ENCODE data around the gene TEC. TPM values are rescaled to one million over a fixed set of nuclear protein-coding genes. Genes with fewer than 3 reads are reported as not detected.
"Not testable (repeated sequence)": the region's sequence is repeated elsewhere in the genome, so short reads cannot be mapped to it uniquely, and the experiment has no call there.

The TEC gene
- total RNA-seq = 2.9 TPM
- polyA plus RNA-seq = 4.2 TPM
- long read RNA-seq, donor 1 = 0 reads
- long read RNA-seq, donor 2 = 0 reads
- long read RNA-seq, donor 3 = 0 reads
- long read RNA-seq, donor 4 = 0 reads
- long read RNA-seq, donor 5 = 0 reads
- long read RNA-seq, donor 6 = 0 reads
- long read RNA-seq, donor 7, partial matches to known transcripts = 0 of 1 reads
- long read RNA-seq, donor 7, other reads (novel, unspliced or antisense) = 0 of 1 reads
- long read RNA-seq, donor 8 = 0 reads
- long read RNA-seq, donor 9 = 0 reads
- long read RNA-seq, donor 10 = 0 reads

DNA sequence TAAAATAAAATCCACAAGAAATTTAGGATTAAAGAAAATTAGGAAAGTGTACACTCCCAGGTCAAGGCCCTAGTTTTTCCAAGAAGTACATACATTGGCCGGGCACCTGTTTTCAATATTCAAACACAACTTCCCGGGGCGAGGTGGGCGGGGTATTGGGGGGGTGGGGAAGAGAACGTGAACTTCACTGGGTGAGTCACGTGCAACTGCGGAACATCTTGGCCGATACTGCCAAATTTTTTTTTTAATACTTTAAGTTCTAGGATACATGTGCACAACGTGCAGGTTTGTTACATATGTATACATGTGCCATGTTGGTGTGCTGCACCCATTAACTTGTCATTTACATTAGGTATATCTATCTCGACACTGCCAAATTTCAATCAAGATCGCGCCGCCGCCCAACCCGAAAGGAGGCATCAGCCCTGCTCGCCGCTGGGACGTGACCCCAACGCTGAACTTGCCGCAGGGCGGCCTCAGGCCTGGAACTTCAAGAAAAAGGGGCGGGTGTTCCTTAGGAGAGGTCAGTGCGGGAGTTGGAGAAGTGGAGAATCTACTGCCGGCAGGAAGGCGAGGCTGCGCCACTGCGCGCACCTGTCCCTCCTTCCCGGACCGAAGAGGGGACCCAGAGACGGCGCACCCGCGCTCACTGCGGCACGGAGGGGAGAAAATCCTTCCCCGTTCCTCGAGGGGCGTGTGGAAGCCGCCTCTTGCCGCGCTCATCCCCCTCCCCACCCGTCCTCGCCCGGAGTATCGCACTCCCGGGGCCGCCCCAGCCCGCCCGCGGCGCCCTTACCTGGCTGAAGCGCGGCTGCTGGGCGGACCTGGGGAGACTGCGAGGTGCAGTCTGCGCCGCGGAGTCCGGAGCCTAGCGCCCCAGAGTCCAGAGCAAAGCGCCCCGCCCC is at the start of gene TEC:
TSS of gene TEC (minus strand) at position 883 of the 905 bp plus-strand sequence. CDS start 41,224 bp downstream, outside the sequence.
- H3K27me3 ChIP-seq (ENCODE audit: control insufficient read depth in 2 of 2, insufficient read depth in 1 of 2, low read length in 1 of 2) = no peaks in the 10 kb centered on the region
- DNase-seq (ENCODE audit: low read depth in 6 of 9, low spot score in 9 of 9) = peak in 6 of 9 donors; percentile 28 to 64 (median 39)
- no peaks in the 10 kb centered on the region for H3K36me3 ChIP-seq (ENCODE audit: control insufficient read depth in 2 of 2, insufficient read depth in 2 of 2, low read length in 1 of 2)
- WGBS = under 1% methylated on average over 63 of the region's 63 CpGs
- H3K4me1 ChIP-seq (ENCODE audit: control insufficient read depth in 2 of 2, insufficient read depth in 2 of 2, low read length in 2 of 2) = peaks cover 20 to 24% of the 10 kb centered on the region in 2 donors
- H3K4me3 ChIP-seq (ENCODE audit: low read length in 2 of 2) = peak within 1 kb of the TSS; percentile 65 to 75
- peak within 1 kb of the TSS; percentile 93 to 95 for H3K27ac ChIP-seq (ENCODE audit: low read depth in 1 of 2, low read length in 1 of 2)
- H3K9me3 ChIP-seq (ENCODE audit: control insufficient read depth in 2 of 2, insufficient read depth in 1 of 2, low read length in 1 of 2) = peaks cover 0 to 7% of the 10 kb centered on the region in 2 donors

DNA sequence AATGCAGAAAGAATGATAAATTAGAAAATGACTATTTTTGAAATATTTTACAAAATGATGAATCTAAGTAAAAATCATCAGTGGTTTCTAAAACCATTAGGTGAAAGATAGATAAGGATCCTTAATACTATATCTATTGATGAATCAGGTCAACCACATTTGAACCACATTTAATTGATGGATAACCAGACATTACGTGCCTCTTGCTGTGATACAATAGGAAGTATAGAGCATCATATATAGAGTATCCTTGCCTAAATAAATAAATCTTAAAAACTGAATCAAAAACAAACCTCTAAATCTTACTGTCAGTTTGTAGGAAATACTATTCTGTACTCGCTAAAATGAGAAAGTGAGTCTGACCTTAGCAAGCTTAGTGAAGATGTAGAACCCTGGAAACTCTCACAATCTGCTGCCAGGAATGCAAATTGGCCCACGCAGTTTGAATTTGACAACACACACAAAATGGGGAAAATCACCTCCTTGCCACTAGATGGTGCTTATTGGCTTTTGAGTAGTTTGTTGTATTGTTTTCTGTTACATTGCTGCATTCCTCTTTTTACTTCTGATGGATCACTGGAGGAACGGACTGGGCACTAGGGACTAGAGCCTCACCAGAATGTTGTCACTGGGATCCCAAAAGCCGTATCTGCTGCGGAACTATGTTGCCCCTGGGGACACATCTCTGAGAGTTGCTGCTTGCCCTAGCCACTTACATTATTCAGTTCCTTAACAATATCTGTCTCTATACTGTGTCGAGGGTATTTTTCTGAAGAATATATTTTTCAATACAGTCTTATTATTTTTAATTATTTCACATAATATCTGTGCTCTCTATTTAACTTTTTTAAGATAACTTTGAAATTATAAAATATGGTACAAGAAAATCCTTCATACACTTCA is 46.3 kb upstream of the TEC start:
- Histone ChIP-seq H3K9me3 (ENCODE audit: control insufficient read depth in 2 of 2, insufficient read depth in 1 of 2, low read length in 1 of 2) (no peaks in the 10 kb centered on the region), H3K27me3 (ENCODE audit: control insufficient read depth in 2 of 2, insufficient read depth in 1 of 2, low read length in 1 of 2) (no peaks in the 10 kb centered on the region), H3K27ac (ENCODE audit: low read depth in 1 of 2, low read length in 1 of 2) (no peak overlapping the region), H3K36me3 (ENCODE audit: control insufficient read depth in 2 of 2, insufficient read depth in 2 of 2, low read length in 1 of 2) (no peaks in the 10 kb centered on the region), H3K4me3 (ENCODE audit: low read length in 2 of 2) (no peak overlapping the region), H3K4me1 (ENCODE audit: control insufficient read depth in 2 of 2, insufficient read depth in 2 of 2, low read length in 2 of 2) (no peaks in the 10 kb centered on the region)
- DNase-seq (ENCODE audit: low read depth in 6 of 9, low spot score in 9 of 9) = peak in 5 of 9 donors; percentile 23 to 75 (median 45)
- WGBS = 66% methylated on average over 7 of the region's 7 CpGs

DNA sequence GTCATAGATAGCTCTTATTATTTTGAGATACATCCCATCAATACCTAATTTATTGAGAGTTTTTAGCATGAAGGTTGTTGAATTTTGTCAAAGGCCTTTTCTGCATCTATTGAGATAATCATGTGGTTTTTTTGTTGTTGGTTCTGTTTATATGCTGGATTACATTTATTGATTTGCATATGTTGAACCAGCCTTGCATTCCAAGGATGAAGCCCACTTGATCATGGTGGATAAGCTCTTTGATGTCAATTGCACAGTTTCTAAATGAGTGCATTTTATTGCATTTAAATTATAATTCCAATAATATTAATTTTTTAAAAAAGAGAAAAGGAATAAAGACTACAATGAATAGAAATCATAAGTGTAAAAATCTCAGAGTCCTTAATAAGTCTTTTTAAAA is 45.1 kb upstream of the TEC start:
- H3K9me3 ChIP-seq (ENCODE audit: control insufficient read depth in 2 of 2, insufficient read depth in 1 of 2, low read length in 1 of 2); H3K4me3 ChIP-seq (ENCODE audit: low read length in 2 of 2); DNase-seq (ENCODE audit: low read depth in 6 of 9, low spot score in 9 of 9); H3K27me3 ChIP-seq (ENCODE audit: control insufficient read depth in 2 of 2, insufficient read depth in 1 of 2, low read length in 1 of 2); H3K4me1 ChIP-seq (ENCODE audit: control insufficient read depth in 2 of 2, insufficient read depth in 2 of 2, low read length in 2 of 2); H3K27ac ChIP-seq (ENCODE audit: low read depth in 1 of 2, low read length in 1 of 2); H3K36me3 ChIP-seq (ENCODE audit: control insufficient read depth in 2 of 2, insufficient read depth in 2 of 2, low read length in 1 of 2): not testable (repeated sequence)

DNA sequence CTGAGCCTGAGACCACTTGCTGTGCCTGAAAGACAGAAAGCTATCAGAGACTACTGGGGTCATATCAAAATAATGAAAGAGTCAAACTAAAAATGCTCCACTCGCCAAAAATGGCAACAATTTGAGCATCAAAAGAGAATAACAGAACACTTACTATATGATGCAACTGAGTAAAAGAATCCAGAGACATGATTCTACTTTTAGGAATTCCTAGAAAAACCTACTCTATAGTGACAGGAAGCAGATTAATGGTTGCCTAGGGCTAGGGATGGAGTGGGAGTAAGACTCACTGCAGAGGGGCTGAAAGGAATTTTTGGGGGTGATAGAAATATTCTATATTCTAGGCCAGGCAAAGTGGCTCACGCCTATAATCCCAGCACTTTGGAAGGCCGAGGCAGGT is 42.3 kb upstream of the TEC start:
- DNase-seq (ENCODE audit: low read depth in 6 of 9, low spot score in 9 of 9) = no peak
- Histone ChIP-seq H3K4me3 (ENCODE audit: low read length in 2 of 2) (no peak overlapping the region), H3K9me3 (ENCODE audit: control insufficient read depth in 2 of 2, insufficient read depth in 1 of 2, low read length in 1 of 2) (no peaks in the 10 kb centered on the region), H3K4me1 (ENCODE audit: control insufficient read depth in 2 of 2, insufficient read depth in 2 of 2, low read length in 2 of 2) (no peaks in the 10 kb centered on the region), H3K27me3 (ENCODE audit: control insufficient read depth in 2 of 2, insufficient read depth in 1 of 2, low read length in 1 of 2) (no peaks in the 10 kb centered on the region), H3K36me3 (ENCODE audit: control insufficient read depth in 2 of 2, insufficient read depth in 2 of 2, low read length in 1 of 2) (no peaks in the 10 kb centered on the region), H3K27ac (ENCODE audit: low read depth in 1 of 2, low read length in 1 of 2) (no peak overlapping the region)
- WGBS = 98% methylated on average over 3 of the region's 3 CpGs

DNA sequence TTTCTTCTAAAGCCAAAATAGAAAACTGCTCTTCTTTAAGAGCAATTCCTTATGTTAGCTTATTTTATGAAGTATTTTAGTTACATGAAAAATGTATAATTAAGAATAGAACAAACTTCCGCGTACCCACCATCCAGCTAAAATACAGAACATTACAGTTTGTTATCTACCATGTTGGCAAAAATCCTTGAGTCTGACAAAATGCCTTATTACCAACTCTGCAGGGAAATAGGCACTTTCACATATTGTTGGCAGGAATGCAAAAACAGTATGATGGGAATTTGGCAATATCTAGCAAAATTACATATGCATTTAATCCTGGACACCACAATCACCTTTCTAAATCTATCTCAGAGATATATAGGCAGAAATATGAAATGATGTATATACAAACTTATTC is 39.3 kb upstream of the TEC start:
- Histone ChIP-seq H3K27ac (ENCODE audit: low read depth in 1 of 2, low read length in 1 of 2) (no peak overlapping the region), H3K9me3 (ENCODE audit: control insufficient read depth in 2 of 2, insufficient read depth in 1 of 2, low read length in 1 of 2) (no peaks in the 10 kb centered on the region), H3K4me3 (ENCODE audit: low read length in 2 of 2) (no peak overlapping the region), H3K4me1 (ENCODE audit: control insufficient read depth in 2 of 2, insufficient read depth in 2 of 2, low read length in 2 of 2) (no peaks in the 10 kb centered on the region), H3K27me3 (ENCODE audit: control insufficient read depth in 2 of 2, insufficient read depth in 1 of 2, low read length in 1 of 2) (no peaks in the 10 kb centered on the region), H3K36me3 (ENCODE audit: control insufficient read depth in 2 of 2, insufficient read depth in 2 of 2, low read length in 1 of 2) (no peaks in the 10 kb centered on the region)
- DNase-seq (ENCODE audit: low read depth in 6 of 9, low spot score in 9 of 9) = no peak
- WGBS = over 99% methylated on average over 2 of the region's 2 CpGs

DNA sequence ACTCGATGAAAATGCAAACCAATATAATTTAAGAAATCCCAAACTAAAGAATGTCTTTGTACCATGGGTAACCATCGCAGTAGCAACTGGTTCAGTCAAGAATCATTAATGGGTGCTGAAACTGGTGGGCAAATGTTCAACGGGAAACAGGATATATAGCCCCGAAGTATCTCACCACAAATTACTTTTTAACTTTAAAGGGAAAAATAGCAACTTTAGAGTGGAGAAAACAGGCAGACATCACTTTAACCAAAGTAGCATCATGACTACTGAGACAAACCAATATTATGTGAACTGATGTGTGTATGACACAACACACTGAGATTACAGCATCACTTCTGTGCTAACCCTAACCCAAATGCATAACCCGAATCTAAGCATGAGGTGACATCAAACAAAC is 37.9 kb upstream of the TEC start:
- no peaks in the 10 kb centered on the region for H3K9me3 ChIP-seq (ENCODE audit: control insufficient read depth in 2 of 2, insufficient read depth in 1 of 2, low read length in 1 of 2)
- no peaks in the 10 kb centered on the region for H3K4me1 ChIP-seq (ENCODE audit: control insufficient read depth in 2 of 2, insufficient read depth in 2 of 2, low read length in 2 of 2)
- H3K27me3 ChIP-seq (ENCODE audit: control insufficient read depth in 2 of 2, insufficient read depth in 1 of 2, low read length in 1 of 2) = no peaks in the 10 kb centered on the region
- no peak for DNase-seq (ENCODE audit: low read depth in 6 of 9, low spot score in 9 of 9)
- no peak overlapping the region for H3K27ac ChIP-seq (ENCODE audit: low read depth in 1 of 2, low read length in 1 of 2)
- whole genome bisulfite sequencing = 88% methylated on average over 5 of the region's 5 CpGs
- H3K4me3 ChIP-seq (ENCODE audit: low read length in 2 of 2) = no peak overlapping the region
- no peaks in the 10 kb centered on the region for H3K36me3 ChIP-seq (ENCODE audit: control insufficient read depth in 2 of 2, insufficient read depth in 2 of 2, low read length in 1 of 2)

DNA sequence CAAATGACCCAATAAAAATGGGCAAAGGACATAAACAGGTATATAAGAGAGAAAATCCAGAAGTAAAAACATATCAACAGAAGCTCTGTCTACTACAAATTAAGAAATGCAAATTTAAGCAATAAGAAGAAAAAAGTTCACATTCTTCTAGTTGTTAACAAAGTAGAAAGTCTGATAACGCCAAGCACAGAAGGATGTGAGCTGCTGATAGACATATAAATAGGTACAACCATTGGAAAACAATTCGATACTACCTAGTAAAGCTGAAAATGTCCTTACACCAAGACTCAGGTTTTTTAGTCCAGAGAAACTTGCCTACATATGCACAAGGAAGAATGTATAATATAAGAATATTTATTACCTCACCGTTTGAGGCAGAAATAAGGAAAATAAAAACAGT is 35.9 kb upstream of the TEC start:
- no peaks in the 10 kb centered on the region for H3K27me3 ChIP-seq (ENCODE audit: control insufficient read depth in 2 of 2, insufficient read depth in 1 of 2, low read length in 1 of 2)
- H3K4me3 ChIP-seq (ENCODE audit: low read length in 2 of 2) = no peak overlapping the region
- H3K9me3 ChIP-seq (ENCODE audit: control insufficient read depth in 2 of 2, insufficient read depth in 1 of 2, low read length in 1 of 2) = no peaks in the 10 kb centered on the region
- H3K27ac ChIP-seq (ENCODE audit: low read depth in 1 of 2, low read length in 1 of 2) = no peak overlapping the region
- DNase-seq (ENCODE audit: low read depth in 6 of 9, low spot score in 9 of 9) = no peak
- H3K4me1 ChIP-seq (ENCODE audit: control insufficient read depth in 2 of 2, insufficient read depth in 2 of 2, low read length in 2 of 2) = no peaks in the 10 kb centered on the region
- 98% methylated on average over 3 of the region's 3 CpGs for WGBS
- no peaks in the 10 kb centered on the region for H3K36me3 ChIP-seq (ENCODE audit: control insufficient read depth in 2 of 2, insufficient read depth in 2 of 2, low read length in 1 of 2)

DNA sequence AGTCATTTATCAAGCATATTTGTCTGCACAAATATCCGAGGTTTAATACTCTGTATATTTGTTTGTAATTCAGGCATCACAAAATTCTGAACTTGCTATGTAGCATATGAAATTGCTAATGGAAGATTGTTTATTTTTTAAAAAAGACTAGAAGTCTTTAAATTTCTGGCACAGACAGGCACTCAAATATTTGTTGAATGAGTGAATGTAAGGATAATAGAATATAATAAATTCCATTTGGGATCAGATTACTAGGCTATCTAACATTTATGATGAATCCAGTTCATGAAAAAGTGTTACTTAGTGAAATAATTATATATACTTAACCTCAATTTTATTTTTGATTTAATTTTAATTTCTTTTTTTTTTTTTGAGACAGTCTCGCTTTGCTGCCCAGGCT is 30.4 kb upstream of the TEC start:
- WGBS = 96% methylated on average over 2 of the region's 2 CpGs
- H3K36me3 ChIP-seq (ENCODE audit: control insufficient read depth in 2 of 2, insufficient read depth in 2 of 2, low read length in 1 of 2) = no peaks in the 10 kb centered on the region

More for the DNA sequence above, 30.4 kb upstream of the TEC start:
- Histone ChIP-seq H3K4me1 (ENCODE audit: control insufficient read depth in 2 of 2, insufficient read depth in 2 of 2, low read length in 2 of 2) (no peaks in the 10 kb centered on the region), H3K4me3 (ENCODE audit: low read length in 2 of 2) (no peak overlapping the region), H3K27ac (ENCODE audit: low read depth in 1 of 2, low read length in 1 of 2) (no peak overlapping the region), H3K9me3 (ENCODE audit: control insufficient read depth in 2 of 2, insufficient read depth in 1 of 2, low read length in 1 of 2) (no peaks in the 10 kb centered on the region), H3K27me3 (ENCODE audit: control insufficient read depth in 2 of 2, insufficient read depth in 1 of 2, low read length in 1 of 2) (no peaks in the 10 kb centered on the region)
- DNase-seq (ENCODE audit: low read depth in 6 of 9, low spot score in 9 of 9) = no peak

Data from thymus (tissue), 14 donors.